ENCODE measurements around the gene TENM3.

The TENM3 gene

GRCh38 chr4:182532441-182532840 is 289.2 kb downstream of the TENM3 start:
- H3K4me3 ChIP-seq (ENCODE audit: low read length), result no peak overlapping the region
- TF ChIP-seq ZNF274 (IDR thresholded peaks at IDR 0.05; ENCODE audit: low read depth, low read length), result no peak

DNA sequence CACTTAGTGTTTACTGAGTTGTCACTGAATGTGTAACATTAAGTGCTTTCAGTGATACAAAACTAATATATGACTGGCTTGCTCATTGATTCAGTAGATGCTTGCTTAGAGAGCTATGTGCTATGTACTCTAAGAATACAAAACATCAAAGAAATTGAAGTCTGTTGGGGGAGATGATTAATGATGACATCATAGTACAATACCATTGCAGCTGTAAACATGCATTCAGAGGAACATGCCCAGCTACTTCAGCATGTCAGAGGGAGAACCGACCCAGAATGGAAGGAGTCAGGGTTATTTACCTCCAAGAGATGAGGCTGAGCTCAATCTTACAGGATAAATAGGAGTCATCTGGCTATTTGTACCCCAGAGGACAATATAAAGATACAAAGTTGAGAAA is 290.8 kb downstream of the TENM3 start:
- H3K4me3 ChIP-seq (ENCODE audit: low read length), result no peak overlapping the region
- TF ChIP-seq ZNF274 (IDR thresholded peaks at IDR 0.05; ENCODE audit: low read depth, low read length), result no peak

GRCh38 chr4:182536221-182536811 is 293.1 kb downstream of the TENM3 start:
- no peak overlapping the region for H3K4me3 ChIP-seq (ENCODE audit: low read length)
- TF ChIP-seq ZNF274 (IDR thresholded peaks at IDR 0.05; ENCODE audit: low read depth, low read length), result no peak

DNA sequence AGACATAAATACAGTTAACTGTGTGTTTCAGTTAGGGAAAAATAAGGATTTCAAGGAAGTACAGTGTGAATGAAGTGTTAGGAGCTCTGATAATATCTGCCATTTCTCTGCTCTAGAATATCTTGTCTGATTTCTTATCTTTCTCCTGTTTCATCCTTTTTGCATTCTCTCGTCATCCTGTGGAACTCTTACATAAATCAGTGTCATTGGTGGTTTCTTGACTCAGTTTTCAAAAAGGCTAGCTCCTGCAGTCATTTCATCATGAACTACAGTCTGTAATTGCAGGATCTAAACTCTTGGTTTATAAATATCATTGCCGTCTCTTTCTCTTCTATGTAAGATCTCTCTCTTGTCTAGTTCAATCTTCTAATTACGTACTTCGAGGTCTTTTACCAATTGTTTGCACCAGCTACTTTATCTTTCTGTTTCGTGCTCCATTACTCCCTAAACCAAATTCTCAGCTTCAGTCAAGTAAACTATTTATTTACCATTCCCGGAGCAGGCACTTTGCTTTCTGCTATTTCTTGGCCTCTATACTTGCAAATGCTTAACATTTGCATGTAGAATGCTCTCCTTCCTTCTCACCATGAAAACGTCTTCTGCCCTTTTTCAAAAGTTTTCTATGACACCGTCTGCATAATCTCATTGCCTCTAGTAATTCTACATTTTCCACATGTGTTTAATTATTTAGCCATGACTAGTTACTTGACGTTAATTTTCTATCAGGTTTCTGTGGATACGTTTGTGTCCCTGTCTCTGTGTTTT is 294.0 kb downstream of the TENM3 start:
- H3K4me3 ChIP-seq (ENCODE audit: low read length), result no peak overlapping the region
- no peak for TF ChIP-seq ZNF274 (IDR thresholded peaks at IDR 0.05; ENCODE audit: low read depth, low read length)

GRCh38 chr4:182538031-182538430 is 294.8 kb downstream of the TENM3 start:
- no peak overlapping the region for H3K4me3 ChIP-seq (ENCODE audit: low read length)
- TF ChIP-seq ZNF274 (IDR thresholded peaks at IDR 0.05; ENCODE audit: low read depth, low read length), result no peak

- TF ChIP-seq ZNF274 (IDR thresholded peaks at IDR 0.05; ENCODE audit: low read depth, low read length), result no peak
- H3K4me3 ChIP-seq (ENCODE audit: low read length), result no peak overlapping the region
Measured at GRCh38 chr4:182540496-182540895, 297.3 kb downstream of the TENM3 start.

DNA sequence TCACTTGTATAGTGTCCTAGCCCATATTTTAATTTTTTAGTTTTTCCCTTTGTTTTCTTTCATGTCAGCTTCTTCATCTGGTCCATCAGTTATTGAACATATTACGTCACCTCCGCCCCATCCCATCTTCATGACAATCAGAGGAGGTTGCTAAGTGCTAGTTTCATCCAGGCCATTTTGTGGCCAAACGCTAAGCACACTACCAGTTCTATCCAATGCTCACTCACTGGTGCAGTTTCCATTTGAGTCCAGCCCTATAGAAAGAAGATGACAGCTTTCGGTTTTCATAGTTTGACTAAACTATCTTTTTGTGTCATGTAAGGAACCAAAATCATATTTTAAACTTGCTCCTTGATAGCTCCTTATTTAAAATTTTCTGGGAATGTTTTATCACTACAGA is 304.2 kb downstream of the TENM3 start:
- no peak overlapping the region for H3K4me3 ChIP-seq (ENCODE audit: low read length)
- no peak for TF ChIP-seq ZNF274 (IDR thresholded peaks at IDR 0.05; ENCODE audit: low read depth, low read length)

DNA sequence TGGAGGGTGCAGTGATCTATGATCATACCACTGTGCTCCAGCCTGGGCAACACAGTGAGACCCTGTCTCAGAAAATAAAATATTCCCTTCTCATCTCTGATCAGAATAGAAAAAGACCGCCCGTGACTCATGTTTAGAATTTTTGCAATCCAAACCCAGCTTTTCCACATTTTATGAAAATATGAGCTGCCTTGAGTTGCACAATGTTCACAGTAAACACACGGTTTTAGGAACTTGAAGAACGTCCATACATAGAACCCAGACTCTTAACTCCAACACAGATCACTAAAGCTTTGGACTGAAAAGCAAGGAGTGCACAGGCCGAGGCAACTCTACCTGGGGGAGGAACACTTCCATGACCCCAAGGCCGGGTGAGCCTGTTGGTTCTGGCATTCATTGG is 305.0 kb downstream of the TENM3 start:
- no peak overlapping the region for H3K4me3 ChIP-seq (ENCODE audit: low read length)
- TF ChIP-seq ZNF274 (IDR thresholded peaks at IDR 0.05; ENCODE audit: low read depth, low read length), result no peak

- H3K4me3 ChIP-seq (ENCODE audit: low read length), result no peak overlapping the region
- no peak for TF ChIP-seq ZNF274 (IDR thresholded peaks at IDR 0.05; ENCODE audit: low read depth, low read length)
Measured at GRCh38 chr4:182549356-182549755, 306.2 kb downstream of the TENM3 start.

DNA sequence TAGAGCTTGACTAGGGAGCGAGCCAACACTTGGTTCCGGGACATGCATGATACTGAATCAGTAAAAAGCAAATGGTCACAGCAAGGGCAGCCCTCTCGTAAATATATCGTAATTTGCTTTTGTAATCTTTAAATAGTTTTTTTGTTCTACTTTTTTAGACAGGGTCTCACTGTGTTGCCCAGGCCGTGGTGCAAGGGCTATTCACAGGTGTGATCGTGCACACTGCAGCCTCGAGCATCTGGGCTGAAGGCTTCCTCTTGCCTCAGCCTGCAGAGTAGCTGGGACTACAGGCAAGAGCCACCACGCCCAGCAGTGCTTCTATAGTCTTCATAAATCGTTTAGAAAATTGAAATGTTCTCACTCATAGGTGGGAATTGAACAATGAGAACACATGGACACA is 309.7 kb downstream of the TENM3 start:
- TF ChIP-seq ZNF274 (IDR thresholded peaks at IDR 0.05; ENCODE audit: low read depth, low read length), result no peak
- no peak overlapping the region for H3K4me3 ChIP-seq (ENCODE audit: low read length)

GRCh38 chr4:182553653-182554052 is 310.5 kb downstream of the TENM3 start:
- no peak overlapping the region for H3K4me3 ChIP-seq (ENCODE audit: low read length)
- TF ChIP-seq ZNF274 (IDR thresholded peaks at IDR 0.05; ENCODE audit: low read depth, low read length), result no peak

DNA sequence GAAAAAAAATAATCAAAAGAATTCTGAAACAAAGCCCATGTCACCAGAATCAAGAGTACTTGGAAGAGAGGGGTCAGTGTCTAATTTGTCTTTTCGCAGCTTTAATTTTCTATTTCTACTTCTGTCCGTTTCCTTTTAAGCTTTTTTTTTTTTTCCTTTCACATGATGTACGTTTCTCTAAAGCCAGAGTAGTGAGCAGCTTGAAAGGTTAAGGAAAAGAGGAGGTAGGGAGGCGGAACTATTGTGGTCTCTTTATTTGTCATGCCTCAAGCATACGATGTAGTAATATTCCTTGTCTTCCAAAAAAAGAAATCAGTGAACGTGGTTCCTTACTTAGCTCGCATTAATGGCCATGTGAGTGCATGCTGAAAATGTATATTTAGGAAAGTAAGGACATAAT is 311.5 kb downstream of the TENM3 start:
- H3K4me3 ChIP-seq (ENCODE audit: low read length), result no peak overlapping the region
- TF ChIP-seq ZNF274 (IDR thresholded peaks at IDR 0.05; ENCODE audit: low read depth, low read length), result no peak

GRCh38 chr4:182555997-182556418 is 312.8 kb downstream of the TENM3 start:
- no peak for TF ChIP-seq ZNF274 (IDR thresholded peaks at IDR 0.05; ENCODE audit: low read depth, low read length)
- no peak overlapping the region for H3K4me3 ChIP-seq (ENCODE audit: low read length)

DNA sequence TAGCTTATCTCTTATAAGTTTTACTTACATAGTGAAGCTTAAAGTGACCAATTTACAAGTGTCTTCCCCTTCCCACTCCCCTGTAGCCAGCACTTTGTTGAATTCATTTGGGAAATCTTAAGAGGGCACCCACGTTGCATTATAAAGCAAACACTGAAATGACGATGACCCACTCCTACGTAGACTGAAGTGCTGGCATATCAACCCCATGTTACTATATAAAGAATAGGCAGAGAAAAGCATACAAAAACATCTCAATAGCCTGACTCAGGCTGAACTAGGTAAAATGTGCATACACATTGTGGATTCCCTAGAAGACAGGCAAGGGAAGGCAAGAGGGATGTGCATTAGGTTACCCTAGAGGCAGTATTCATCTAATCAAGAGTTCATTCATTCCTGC is 313.4 kb downstream of the TENM3 start:
- TF ChIP-seq ZNF274 (IDR thresholded peaks at IDR 0.05; ENCODE audit: low read depth, low read length), result no peak
- H3K4me3 ChIP-seq (ENCODE audit: low read length), result no peak overlapping the region

DNA sequence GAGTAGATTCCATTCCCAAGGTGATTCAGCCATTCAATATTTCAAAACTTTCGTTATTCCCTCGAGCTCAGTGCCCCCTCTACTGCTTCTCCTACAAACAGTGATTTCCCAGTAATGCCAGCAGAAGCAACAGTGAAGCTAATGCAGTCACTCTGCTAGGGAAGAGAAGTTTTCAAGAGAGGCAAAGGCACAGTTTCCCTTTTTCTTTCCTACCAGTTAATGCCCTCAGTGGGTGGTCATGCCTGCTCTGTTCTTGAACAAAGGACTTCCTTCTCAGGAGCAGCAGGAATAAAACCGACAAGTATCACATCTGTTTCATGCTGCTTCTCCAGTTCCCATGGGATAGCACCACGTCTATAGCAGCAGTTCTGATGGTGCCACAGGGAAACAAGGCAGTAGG is 317.2 kb downstream of the TENM3 start:
- no peak for TF ChIP-seq ZNF274 (IDR thresholded peaks at IDR 0.05; ENCODE audit: low read depth, low read length)
- no peak overlapping the region for H3K4me3 ChIP-seq (ENCODE audit: low read length)
